HG02588 (cell line): ENCODE results near the gene GMDS.
"Not testable (repeated sequence)": the region's sequence is repeated elsewhere in the genome, so short reads cannot be mapped to it uniquely, and the experiment has no call there.

Source experiments
- ATAC-seq: cut with Tn5 transposase; IDR thresholded peaks from one replicate; pipeline ENCODE4 v1.9.1; 2021; ENCODE audit warnings: mild to moderate bottlenecking, moderate library complexity; ENCODE audit not compliant: unreplicated experiment

The GMDS gene

DNA sequence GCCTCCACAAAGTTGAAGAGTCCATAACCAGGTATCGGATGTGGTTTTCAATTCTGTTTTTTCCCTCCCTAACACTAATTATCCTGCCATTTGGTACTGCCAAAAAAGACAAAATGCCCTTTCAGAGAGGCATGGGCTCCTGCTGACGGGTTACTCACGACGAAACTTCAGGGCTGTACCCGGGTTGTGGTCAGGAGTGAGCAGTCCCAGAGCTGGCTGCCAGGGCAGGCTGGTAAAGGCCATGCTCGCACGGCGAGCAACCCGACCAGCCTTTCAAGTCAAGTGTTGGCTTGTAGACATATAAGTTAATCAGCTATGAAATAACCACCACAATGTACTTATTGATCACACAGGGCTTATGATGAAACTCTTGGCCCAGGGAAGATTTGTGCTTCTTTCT is 483.2 kb downstream of the GMDS start:
- ATAC-seq: no peak

DNA sequence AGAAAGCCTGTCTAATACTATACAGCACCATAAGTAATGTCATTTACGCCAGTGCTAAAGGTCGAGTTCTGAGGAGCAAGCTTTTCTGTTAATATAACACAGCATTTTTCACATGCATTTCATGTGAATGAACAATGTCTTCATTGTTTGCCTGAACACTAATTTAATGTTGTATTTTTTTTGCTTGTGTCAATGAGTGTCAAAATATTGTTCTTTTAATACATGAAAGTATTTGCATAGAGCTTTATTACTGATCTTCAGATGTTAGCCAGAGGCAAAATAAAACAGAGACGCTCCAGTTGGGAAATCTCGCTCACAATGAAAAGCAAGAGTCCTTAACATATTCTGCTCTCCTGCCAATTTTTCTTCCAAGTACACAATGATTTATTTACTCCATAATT is 483.9 kb downstream of the GMDS start:
- no peak for ATAC-seq

DNA sequence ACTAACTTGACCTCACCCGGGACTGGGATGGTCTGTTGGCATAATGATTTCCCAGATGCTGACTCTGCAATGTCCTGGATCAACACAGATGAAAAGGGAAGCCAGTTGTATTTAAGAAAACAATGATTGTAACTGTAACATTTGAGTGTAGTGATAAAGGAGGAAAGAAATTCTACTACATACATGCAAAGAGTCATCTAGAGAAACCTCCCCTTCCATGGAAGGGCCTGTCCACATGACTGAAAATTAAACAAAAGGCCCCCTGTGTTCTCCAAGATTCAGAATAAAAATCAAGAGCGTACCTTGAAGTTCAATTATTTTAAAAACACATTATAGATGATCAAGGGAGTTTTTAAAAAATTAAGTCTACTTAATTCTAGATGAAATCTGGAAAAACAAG is 484.5 kb downstream of the GMDS start:
- no peak for ATAC-seq

GRCh38 chr6:1759870-1760269 is 485.5 kb downstream of the GMDS start:
- no peak for ATAC-seq

DNA sequence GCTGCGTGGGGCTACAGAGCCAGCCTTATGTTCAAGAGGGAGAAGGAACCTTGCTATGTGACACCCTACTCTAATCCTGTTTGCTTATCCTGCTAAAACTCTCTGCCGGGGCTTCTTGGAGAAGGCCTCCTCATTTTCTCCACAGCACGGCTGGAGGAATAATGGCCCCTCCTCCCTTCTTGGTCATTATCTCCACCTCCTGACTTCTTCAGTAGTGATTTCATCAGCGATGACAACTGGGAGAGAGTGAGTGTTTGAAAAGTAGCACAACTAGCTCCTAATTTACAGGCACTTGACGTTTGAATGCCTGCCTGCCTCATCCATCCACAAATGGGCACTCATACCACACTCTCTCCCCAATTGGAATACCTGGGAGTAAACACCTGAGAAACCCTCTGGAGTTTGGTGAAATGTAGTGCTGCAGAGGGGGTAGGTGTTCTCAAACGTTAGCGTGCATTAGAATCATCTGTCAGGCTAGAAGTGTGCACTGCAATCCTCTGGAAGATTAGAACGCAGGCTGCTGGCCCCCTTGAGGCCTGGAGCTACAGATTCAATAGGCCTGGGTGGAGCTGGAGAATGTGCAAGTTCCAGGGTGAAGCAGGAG is 487.2 kb downstream of the GMDS start:
- no peak for ATAC-seq

DNA sequence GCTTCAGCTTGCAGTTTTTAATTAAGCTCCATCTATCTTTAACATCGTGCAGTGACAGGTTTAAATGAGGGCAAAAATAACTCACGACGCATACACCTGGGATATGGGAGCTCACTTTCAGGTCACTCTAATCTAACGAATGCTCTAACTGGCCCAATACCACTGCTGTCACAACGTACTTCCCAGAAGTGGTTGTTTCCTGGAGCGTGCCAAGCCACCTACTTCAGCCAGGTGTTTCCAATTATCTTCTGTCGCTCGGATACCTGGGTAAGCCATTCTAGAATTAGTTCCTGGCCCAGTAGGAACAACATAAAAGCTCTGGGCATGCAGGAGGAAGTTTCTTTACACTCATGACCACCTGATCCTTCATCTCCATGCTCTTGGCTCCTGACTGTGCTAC is 488.3 kb downstream of the GMDS start:
- ATAC-seq: no peak

- ATAC-seq: no peak
These were observed 488.8 kb downstream of the GMDS start for GRCh38 chr6:1756472-1757129.

GRCh38 chr6:1751063-1751462 is 494.3 kb downstream of the GMDS start:
- not testable (repeated sequence) for ATAC-seq

- no peak for ATAC-seq
These were observed 496.4 kb downstream of the GMDS start for GRCh38 chr6:1749041-1749440.

GRCh38 chr6:1747531-1747930 is 497.9 kb downstream of the GMDS start:
- ATAC-seq: no peak

DNA sequence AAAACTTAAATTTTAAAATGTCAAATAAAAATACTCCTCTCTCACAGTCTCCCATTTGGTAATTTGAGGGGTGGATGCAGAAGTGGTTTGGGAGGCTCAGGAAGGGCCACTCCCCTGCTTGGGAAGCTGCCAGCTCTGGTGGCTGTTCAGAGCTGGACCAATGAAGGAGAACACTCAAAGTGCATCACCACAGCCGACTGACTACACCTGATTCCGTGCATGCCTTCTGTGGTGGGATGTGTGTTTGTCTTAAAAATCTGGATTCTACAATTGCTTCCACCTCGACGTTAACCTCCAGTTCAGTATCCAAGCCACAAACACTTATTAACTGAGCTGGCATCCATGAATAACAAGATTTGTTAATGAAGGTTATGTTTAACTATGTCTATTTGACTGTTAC is 498.4 kb downstream of the GMDS start:
- ATAC-seq: no peak

DNA sequence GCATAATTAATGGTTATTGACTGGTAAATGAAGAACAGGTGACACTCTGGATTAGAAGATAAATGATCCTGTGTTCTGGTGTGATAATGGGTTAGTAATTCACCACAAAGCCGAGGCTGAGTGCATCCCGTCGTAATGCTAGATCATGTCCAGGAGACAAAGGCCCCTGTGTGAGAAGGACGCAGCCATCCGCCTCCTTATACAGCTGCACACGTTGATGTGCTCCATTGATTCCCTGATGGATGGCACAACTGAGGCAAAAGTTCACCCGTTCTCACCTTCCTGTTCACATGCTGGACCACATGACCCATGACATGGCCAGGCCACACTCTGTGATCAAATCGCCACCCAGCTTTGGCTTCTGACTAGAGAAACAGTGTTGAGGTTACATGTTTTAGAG is 499.6 kb downstream of the GMDS start:
- no peak for ATAC-seq

GRCh38 chr6:1744543-1744942 is 500.9 kb downstream of the GMDS start:
- no peak for ATAC-seq

DNA sequence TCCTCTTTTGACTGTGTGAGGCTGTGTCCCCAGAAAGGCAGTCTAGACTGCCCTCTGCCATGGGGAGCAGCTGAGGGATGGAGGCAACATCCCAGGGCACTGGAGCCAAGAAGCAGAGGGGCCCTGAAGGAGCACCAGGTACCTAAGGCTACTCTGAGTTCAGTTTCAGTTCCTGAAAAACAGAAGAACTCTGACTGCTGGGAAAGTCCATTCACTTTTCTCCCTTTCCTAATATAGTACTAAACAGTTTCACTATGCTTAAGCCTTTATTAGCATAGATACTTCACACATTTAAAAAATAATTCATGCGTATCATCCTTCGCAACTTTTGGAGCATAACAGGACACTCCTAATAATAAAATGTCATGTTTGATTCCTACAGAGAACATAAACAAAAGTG is 505.7 kb downstream of the GMDS start:
- peak; percentile 93 for ATAC-seq

GRCh38 chr6:1739220-1739619 is 506.2 kb downstream of the GMDS start:
- ATAC-seq: peak; percentile 34

DNA sequence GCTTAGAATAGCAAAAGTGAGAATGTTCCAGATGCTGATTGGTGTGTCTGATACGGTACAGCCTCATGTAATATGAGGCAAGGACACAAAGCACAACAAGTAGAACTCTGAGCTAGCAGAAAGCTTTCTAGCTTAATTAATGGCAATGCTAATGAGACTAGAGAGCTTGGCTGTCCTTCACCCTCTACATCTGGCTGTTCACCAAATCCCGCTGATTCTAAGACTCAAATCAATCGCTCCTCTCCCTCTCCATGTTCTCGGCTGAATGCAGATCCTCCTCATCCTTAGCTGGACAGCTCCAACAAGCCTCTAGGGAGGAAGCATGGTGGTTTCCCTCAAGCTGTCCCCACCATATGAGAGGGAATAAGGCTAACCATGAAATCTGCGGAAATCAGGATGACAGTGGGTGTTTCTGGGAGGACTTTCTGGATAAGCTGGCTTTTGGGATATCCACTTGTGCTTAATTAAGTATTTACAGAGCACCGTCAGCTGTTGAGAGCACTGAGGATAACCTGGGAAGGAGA is 506.8 kb downstream of the GMDS start:
- no peak for ATAC-seq

DNA sequence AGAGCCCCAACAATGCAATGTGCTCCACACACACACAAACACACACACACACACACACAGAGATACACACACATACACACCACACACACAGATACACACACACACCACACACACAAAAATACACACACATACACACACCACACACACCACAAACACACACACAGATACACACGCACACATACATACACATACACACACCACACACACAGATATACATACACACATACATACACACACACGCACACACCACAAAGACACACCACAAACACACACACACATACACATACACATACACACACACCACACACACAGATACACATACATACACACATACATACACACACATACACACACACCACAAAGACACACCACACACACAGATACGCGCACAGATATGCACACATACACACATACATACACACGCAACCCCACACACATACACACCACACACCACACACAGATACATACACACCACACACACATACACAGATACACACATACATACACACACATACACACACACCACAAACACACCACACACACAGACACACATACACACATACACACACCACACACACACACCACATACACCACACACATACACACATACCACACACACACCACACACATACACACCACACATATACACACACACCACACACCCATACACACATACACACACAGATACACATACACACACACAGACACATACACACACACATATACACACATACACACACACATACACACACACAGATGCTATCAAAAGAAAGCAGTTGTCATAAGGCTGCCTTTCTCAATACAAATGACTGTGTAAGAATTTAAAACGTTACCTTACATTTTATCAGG is 507.7 kb downstream of the GMDS start:
- ATAC-seq: no peak

DNA sequence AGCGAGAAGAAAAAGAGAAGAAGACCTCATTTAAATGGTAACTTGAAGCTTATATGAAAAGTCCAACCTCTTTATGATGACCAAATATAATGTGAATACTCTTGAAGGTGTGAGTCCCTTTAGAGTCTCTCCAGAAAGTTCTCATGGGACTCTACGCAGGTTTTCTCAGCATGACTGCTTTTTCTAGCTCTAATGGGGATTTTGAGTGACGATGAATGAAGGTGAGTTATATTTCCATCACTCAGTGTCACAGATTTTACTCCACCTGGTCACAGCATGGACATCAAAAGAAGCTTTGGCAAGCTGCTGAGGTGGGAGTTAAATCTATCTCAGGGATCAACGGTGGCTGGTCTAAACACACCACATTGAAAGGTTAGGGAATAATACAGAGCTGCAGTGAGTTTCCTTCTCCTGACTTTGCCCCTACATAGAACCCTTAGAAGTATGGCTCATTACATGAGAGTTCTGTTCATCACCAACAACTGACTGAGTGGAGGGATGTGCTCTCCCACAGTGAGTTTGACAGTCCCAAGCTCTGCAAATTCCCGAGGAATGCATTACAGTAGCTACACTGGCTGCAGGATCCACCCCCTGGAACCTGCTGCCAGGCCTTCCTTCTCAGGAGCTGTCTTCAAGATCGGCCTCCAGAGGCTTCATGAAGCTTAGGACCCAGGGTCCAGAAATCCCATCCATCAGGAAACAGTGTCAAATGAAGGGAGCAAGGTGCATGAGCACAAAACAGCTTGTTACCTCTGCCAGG is 508.9 kb downstream of the GMDS start:
- no peak for ATAC-seq

DNA sequence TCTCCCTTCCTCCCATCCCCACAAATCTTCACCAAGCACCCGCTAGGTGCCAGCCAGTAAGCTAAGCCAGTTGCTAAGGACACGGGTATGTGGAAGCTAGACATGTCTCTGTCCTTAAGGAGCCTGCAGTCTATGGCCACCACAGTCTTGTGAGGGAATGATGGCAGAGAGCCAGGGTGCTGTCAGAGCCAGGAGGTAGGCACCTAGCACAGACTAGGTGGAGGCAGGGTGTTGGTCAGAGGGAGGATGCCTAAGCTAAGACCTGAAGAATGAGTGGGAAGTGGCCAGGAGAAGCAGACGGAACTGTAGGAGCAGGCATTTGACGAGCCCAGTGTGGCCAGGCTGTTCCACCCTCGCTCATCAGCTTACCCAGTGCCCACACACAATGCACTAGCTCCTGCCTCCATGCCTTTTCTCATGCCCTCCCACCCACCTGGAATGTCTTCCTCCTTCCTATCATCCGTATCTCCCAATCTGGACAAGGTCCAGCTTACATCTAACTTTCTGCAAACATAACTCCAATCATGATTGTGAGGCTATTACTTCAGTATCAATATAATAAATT is 510.1 kb downstream of the GMDS start:
- no peak for ATAC-seq

- ATAC-seq: no peak
These were observed 514.5 kb downstream of the GMDS start for GRCh38 chr6:1730882-1731281.

DNA sequence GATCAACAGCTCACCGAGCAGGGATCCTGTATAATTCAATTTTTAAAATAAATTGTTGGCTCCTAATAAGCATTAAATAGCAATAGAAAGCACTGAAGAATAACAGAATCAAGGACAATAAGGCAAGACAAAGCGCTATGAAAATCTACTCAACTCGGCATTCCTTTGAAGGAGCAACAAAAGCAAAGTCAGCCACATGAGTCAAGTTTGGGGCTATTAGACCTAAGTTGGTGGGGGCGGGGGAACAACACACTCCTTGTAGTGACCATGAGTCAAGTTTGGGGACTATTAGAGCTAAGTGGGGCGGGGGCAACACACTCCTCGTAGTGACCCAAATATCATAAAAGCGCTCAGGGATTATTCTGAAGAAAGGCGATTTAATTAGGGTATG is 515.7 kb downstream of the GMDS start:
- no peak for ATAC-seq
